Sigmoid colon (tissue), 4 donors: ENCODE measurements around the gene BET1L.

Source experiments
- CTCF ChIP-seq, 4 experiments: fragments of 450-650 bp in 3 of 4; fragments of 200-600 bp in 1 of 4; IDR thresholded peaks; one replicate each; pipeline ENCODE4 v1.5.1; 2016 to 2019; ENCODE audit warnings: antibody characterized with exemption in 4 of 4, mild to moderate bottlenecking in 3 of 4, moderate library complexity in 2 of 4
- EP300 ChIP-seq, 4 donors: sonication (generic); formaldehyde crosslinking; IDR thresholded peaks; one replicate each; pipeline ENCODE4 v1.6.1; 2017; ENCODE audit warnings: antibody characterized with exemption in 4 of 4
- POLR2A ChIP-seq, 2 donors: fragments of 450-650 bp; IDR thresholded peaks; one replicate each; pipeline ENCODE4 v1.6.1; 2016; ENCODE audit warnings: antibody characterized with exemption in 2 of 2, mild to moderate bottlenecking in 2 of 2, moderate library complexity in 2 of 2

- TF ChIP-seq CTCF (IDR thresholded peaks at IDR 0.05) (no peak), POLR2A (IDR thresholded peaks at IDR 0.05) (no peak), EP300 (IDR thresholded peaks at IDR 0.05) (no peak)
Observed at GRCh38 chr11:208917-209260, 1.7 kb upstream of the BET1L start.
